G401 (cell line): ENCODE data around the gene PPP2R5D. TPM values are rescaled to one million over a fixed set of nuclear protein-coding genes. Genes with fewer than 3 reads are reported as not detected.

Experiments used
- DNase-seq: peaks from one replicate; pipeline ENCODE4 v3.0.0-alpha.2; 2015; ENCODE audit warnings: low spot score
- in situ Hi-C: cut with HindIII; loops from 2 replicates; pipeline ENCODE4 v1.10.0; 2016; ENCODE audit warnings: low sequenced_read_pairs, mixed read lengths
- total RNA-seq: library from RNA; depleted of rRNA; stranded (reverse); fragments of >200 nt; shearing (Covaris generic); gene quantifications from 2 replicates; pipeline ENCODE4 v1.2.3, GENCODE V29; 2014

Gene PPP2R5D
- total RNA-seq, 1 experiment from 2014 or later: 71.0 TPM

GRCh38 chr6:43045371-43045930, 61.1 kb downstream of the PPP2R5D start:
- DNase-seq: peak; percentile 66
- in situ Hi-C loops: no loop called here

- in situ Hi-C loops: no loop called here
- no peak for DNase-seq
Observed at GRCh38 chr6:43047998-43048397, 63.6 kb downstream of the PPP2R5D start.

- in situ Hi-C loops: no loop called here
- DNase-seq: no peak
Observed at GRCh38 chr6:43050981-43051380, 66.6 kb downstream of the PPP2R5D start.

GRCh38 chr6:43052225-43052841, 68.0 kb downstream of the PPP2R5D start:
- in situ Hi-C loops: no loop called here
- DNase-seq: no peak

- in situ Hi-C loops: no loop called here
- no peak for DNase-seq
Observed at GRCh38 chr6:43052842-43053544, 68.6 kb downstream of the PPP2R5D start.

- DNase-seq: peak; percentile 97
- in situ Hi-C loops: no loop called here
Observed at GRCh38 chr6:43053545-43054205, 69.3 kb downstream of the PPP2R5D start, which contains the start of gene CUL7. Gene CUL7 (minus strand): TSS chr6:43053851. CDS start chr6:43052788, 1,063 bp downstream.

GRCh38 chr6:43054206-43054943, 70.0 kb downstream of the PPP2R5D start:
- in situ Hi-C loops: no loop called here
- no peak for DNase-seq

GRCh38 chr6:43055966-43056365, 71.6 kb downstream of the PPP2R5D start:
- DNase-seq: no peak
- in situ Hi-C loops: no loop called here

- in situ Hi-C loops: no loop called here
Observed at GRCh38 chr6:43058531-43058930, 74.2 kb downstream of the PPP2R5D start.

GRCh38 chr6:43059168-43060033, 75.0 kb downstream of the PPP2R5D start, which contains the start of the genes KLC4 and MRPL2:
Gene KLC4 (plus strand): TSS chr6:43059631. CDS start chr6:43061336, 1,705 bp downstream.
Gene MRPL2 (minus strand): TSS chr6:43059434. CDS start chr6:43059381, 53 bp downstream.
- peak; percentile 100 for DNase-seq
- in situ Hi-C loops: no loop called here

More at GRCh38 chr6:43058531-43058930, 74.2 kb downstream of the PPP2R5D start:
- DNase-seq: no peak

- peak; percentile 48 for DNase-seq
Observed at GRCh38 chr6:43060034-43060754, 75.8 kb downstream of the PPP2R5D start.

GRCh38 chr6:43060755-43061633, 76.6 kb downstream of the PPP2R5D start:
- DNase-seq: no peak
- in situ Hi-C loops: no loop called here

More at GRCh38 chr6:43060034-43060754, 75.8 kb downstream of the PPP2R5D start:
- in situ Hi-C loops: no loop called here

GRCh38 chr6:43061861-43062260, 77.5 kb downstream of the PPP2R5D start:
- in situ Hi-C loops: no loop called here
- no peak for DNase-seq
